IMR-90 (cell line): ENCODE measurements around the gene ZSCAN5A. TPM values are rescaled to one million over a fixed set of nuclear protein-coding genes. Genes with fewer than 3 reads are reported as not detected.

ENCODE experiments used
- ATAC-seq: fragments of 200-7000 bp; cut with Tn5 transposase; 2 replicates; pipeline ENCODE4 v1.9.1; 2020; ENCODE audit warnings: low read depth, mild to moderate bottlenecking, moderate library complexity
- BruUV-seq: library from RNA; stranded (reverse); fragments of 400-500 nt; replicated peaks from 2 replicates; lab custom pipeline; 2021; lab: Mats Ljungman, UMichigan
- CTCF ChIA-PET: fragments of 300-600 bp; formaldehyde crosslinking; extraction: SDS; loops from one replicate; lab custom pipeline; 2021; ENCODE audit warnings: antibody characterized with exemption; lab: Yijun Ruan, JAX
- POLR2A ChIA-PET: fragments of 300-600 bp; sonication (Branson Sonifier 250); formaldehyde crosslinking; loops from one replicate; lab custom pipeline; 2022; ENCODE audit warnings: antibody characterized with exemption; ENCODE audit not compliant: unreplicated experiment; lab: Charles Lee
- DNase-seq: peaks from one replicate; pipeline ENCODE4 v3.0.0; 2013
- H2AFZ ChIP-seq: replicated peaks from 2 replicates; pipeline ENCODE3; 2013; ENCODE audit warnings: low read length, mild to moderate bottlenecking; ENCODE audit not compliant: poor library complexity
- H2AK5ac ChIP-seq: 2 replicates; pipeline ENCODE4 v1.6.1; 2013; ENCODE audit warnings: low read depth, low read length, inconsistent platforms
- H2AK9ac ChIP-seq: replicated peaks from 2 replicates; pipeline ENCODE3; 2013; ENCODE audit warnings: mild to moderate bottlenecking, low read depth, low read length, moderate library complexity; ENCODE audit not compliant: poor library complexity
- H2BK120ac ChIP-seq: 2 replicates; pipeline ENCODE4 v1.6.1; 2013; ENCODE audit warnings: low read depth, low read length, inconsistent platforms
- H2BK15ac ChIP-seq: 3 replicates; pipeline ENCODE4 v1.6.1; 2013; ENCODE audit warnings: low read depth, low read length, inconsistent platforms
- H2BK20ac ChIP-seq: 2 replicates; pipeline ENCODE4 v1.6.1; 2013; ENCODE audit warnings: low read depth, mild to moderate bottlenecking, inconsistent platforms, low read length, moderate library complexity
- H2BK5ac ChIP-seq: 2 replicates; pipeline ENCODE4 v1.6.1; 2013; ENCODE audit warnings: mild to moderate bottlenecking, low read depth, low read length, inconsistent platforms; ENCODE audit not compliant: poor library complexity, severe bottlenecking
- H3K14ac ChIP-seq: replicated peaks from 2 replicates; pipeline ENCODE4 v1.6.1; 2013; ENCODE audit warnings: low read depth, low read length, inconsistent platforms
- H3K18ac ChIP-seq: 2 replicates; pipeline ENCODE4 v1.6.1; 2013; ENCODE audit warnings: low read depth, low read length, control low read depth
- H3K23ac ChIP-seq: 2 replicates; pipeline ENCODE4 v1.6.1; 2013; ENCODE audit warnings: low read depth, low read length, inconsistent platforms
- H3K27ac ChIP-seq: 2 replicates; pipeline ENCODE4 v1.5.1; 2013; ENCODE audit warnings: mild to moderate bottlenecking, control low read depth, low read length; ENCODE audit not compliant: insufficient read depth
- H3K27me3 ChIP-seq: 2 replicates; pipeline ENCODE4 v1.6.1; 2013; ENCODE audit warnings: low read length; ENCODE audit not compliant: control insufficient read depth, insufficient read depth
- H3K36me3 ChIP-seq: 2 replicates; pipeline ENCODE4 v1.6.1; 2013; ENCODE audit warnings: low read length, mixed read lengths; ENCODE audit not compliant: control insufficient read depth, insufficient read depth
- H3K4ac ChIP-seq: 2 replicates; pipeline ENCODE4 v1.6.1; 2013; ENCODE audit warnings: low read depth, low read length, inconsistent platforms
- H3K4me1 ChIP-seq: 2 replicates; pipeline ENCODE4 v1.6.1; 2013; ENCODE audit warnings: low read length, mixed read lengths; ENCODE audit not compliant: control insufficient read depth, insufficient read depth
- H3K4me2 ChIP-seq: 2 replicates; pipeline ENCODE4 v1.6.1; 2013; ENCODE audit warnings: low read depth, mild to moderate bottlenecking, control low read depth, low read length, moderate library complexity
- H3K4me3 ChIP-seq: 2 replicates; pipeline ENCODE4 v1.5.1; 2013; ENCODE audit warnings: low read depth, mild to moderate bottlenecking, control low read depth, low read length, moderate library complexity; ENCODE audit not compliant: insufficient read depth
- H3K56ac ChIP-seq: 2 replicates; pipeline ENCODE4 v1.6.1; 2013; ENCODE audit warnings: low read length, inconsistent platforms; ENCODE audit not compliant: insufficient read depth; ENCODE audit errors: extremely low read depth
- H3K79me1 ChIP-seq, 2 experiments: 2 replicates each; pipeline ENCODE4 v1.6.1; 2013; ENCODE audit warnings: low read length in 2 of 2, inconsistent platforms in 1 of 2, low read depth in 1 of 2
- H3K9ac ChIP-seq: 2 replicates; pipeline ENCODE4 v1.6.1; 2013; ENCODE audit warnings: low read depth, low read length, control low read depth
- H3K9me1 ChIP-seq: 2 replicates; pipeline ENCODE4 v1.6.1; 2013; ENCODE audit warnings: low read length, inconsistent platforms; ENCODE audit not compliant: insufficient read depth
- H3K9me3 ChIP-seq: 2 replicates; pipeline ENCODE4 v1.6.1; 2013; ENCODE audit warnings: low read length; ENCODE audit not compliant: control insufficient read depth, insufficient read depth
- H4K20me1 ChIP-seq: 2 replicates; pipeline ENCODE4 v1.6.1; 2013; ENCODE audit warnings: low read length, inconsistent platforms; ENCODE audit not compliant: insufficient read depth
- H4K5ac ChIP-seq: 2 replicates; pipeline ENCODE4 v1.6.1; 2013; ENCODE audit warnings: mild to moderate bottlenecking, low read depth, low read length, control low read depth
- H4K8ac ChIP-seq, 2 experiments: 2 replicates each; pipeline ENCODE4 v1.6.1; 2013; ENCODE audit warnings: low read depth in 2 of 2, low read length in 2 of 2, control low read depth in 1 of 2, inconsistent platforms in 1 of 2
- H4K91ac ChIP-seq: 2 replicates; pipeline ENCODE4 v1.6.1; 2013; ENCODE audit warnings: low read depth, low read length, inconsistent platforms; ENCODE audit not compliant: insufficient read depth
- BHLHE40 ChIP-seq: fragments of 150-350 bp; IDR thresholded peaks from 2 replicates; pipeline ENCODE4 v1.6.1; 2016; ENCODE audit warnings: mild to moderate bottlenecking, low read depth, low read length
- CHD1 ChIP-seq: IDR thresholded peaks from 2 replicates; pipeline ENCODE4 v1.6.1; 2012; ENCODE audit warnings: low read depth, low read length, improper control_type of control experiment
- MAZ ChIP-seq: IDR thresholded peaks from 2 replicates; pipeline ENCODE4 v1.6.1; 2012; ENCODE audit warnings: low read depth, mild to moderate bottlenecking, low read length, improper control_type of control experiment, moderate library complexity, borderline replicate concordance
- MXI1 ChIP-seq: IDR thresholded peaks from 2 replicates; pipeline ENCODE4 v1.6.1; 2012; ENCODE audit warnings: low read depth, mild to moderate bottlenecking, low read length, moderate library complexity, borderline replicate concordance
- RAD21 ChIP-seq: IDR thresholded peaks from 2 replicates; pipeline ENCODE4 v1.6.1; 2012; ENCODE audit warnings: low read length, improper control_type of control experiment
- WGBS, 2 experiments: methylation state at CpG; one replicate each; pipeline versions ENCODE4 v1.1.5 to v1.1.7; 2013; ENCODE audit warnings: missing lambda C conversion rate in 2 of 2; ENCODE audit not compliant: insufficient read length in 1 of 2; ENCODE audit errors: extremely low coverage in 2 of 2; 5-methylcytosine and 5-hydroxymethylcytosine counted together
- dilution Hi-C: fragments of 300-500 bp; cut with HindIII; formaldehyde crosslinking; loops from one replicate; pipeline ENCODE4 v1.14.3; 2018; ENCODE audit warnings: low sequenced_read_pairs; ENCODE audit not compliant: unreplicated experiment
- in situ Hi-C: fragments of 300-500 bp; cut with MboI; formaldehyde crosslinking; loops from 3 replicates; pipeline ENCODE4 v1.14.3; 2019; ENCODE audit warnings: low sequenced_read_pairs, inconsistent platforms, mixed read lengths
- intact Hi-C: fragments of 100-400 bp; cut with micrococcal nuclease; formaldehyde crosslinking; loops from 2 replicates; pipeline ENCODE4 v1.10.0; 2022
- polyA plus RNA-seq, 3 experiments: library from polyadenylated mRNA; depleted of rRNA; stranded (reverse); fragments of >200 nt; gene quantifications; 2 replicates each; pipeline ENCODE4 v1.2.3, GENCODE V29; 2012; ENCODE audit warnings: low replicate concordance in 1 of 3
- total RNA-seq: library from RNA; depleted of rRNA; stranded (reverse); fragments of >200 nt; gene quantifications from 2 replicates; pipeline ENCODE4 v1.2.3, GENCODE V29; 2012
- TF ChIP-seq, protein P1 (sequence below): conservative IDR thresholded peaks from 2 replicates; pipeline ENCODE4 v1.5.1; 2012; ENCODE audit warnings: mild to moderate bottlenecking, low read depth, low read length, improper control_type of control experiment

Gene ZSCAN5A
- total and polyA plus RNA-seq, 2 of the 4 experiments (the other 2 are of a cell fraction) = 4.3 to 5.0 TPM

DNA sequence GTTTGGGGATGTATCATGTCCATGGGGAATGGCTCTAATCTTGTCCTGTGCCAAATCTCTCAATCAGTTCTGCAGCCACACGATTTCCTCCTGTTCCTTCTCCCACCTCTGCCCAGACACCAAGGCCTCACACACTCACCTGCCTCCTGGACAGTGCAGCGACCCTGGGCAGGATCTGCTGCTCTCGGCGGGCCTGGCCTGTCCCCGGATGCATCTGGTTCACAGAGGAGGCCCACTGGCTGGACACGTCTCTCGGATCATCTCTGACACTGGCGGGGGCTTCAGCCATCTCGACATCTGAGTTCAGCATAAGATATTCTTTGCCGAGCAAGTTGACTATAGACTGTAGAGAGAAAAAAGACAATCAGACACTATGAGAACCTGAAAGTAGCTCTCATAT, 122.9 kb downstream of the ZSCAN5A start:
- no peak overlapping the region for H2BK120ac ChIP-seq
- no peak overlapping the region for H3K4ac ChIP-seq
- H2AFZ ChIP-seq = no peak overlapping the region
- CTCF ChIA-PET = no interaction called here
- H3K27ac ChIP-seq = no peak overlapping the region
- H3K9me1 ChIP-seq = no peaks in the 10 kb centered on the region
- H2AK9ac ChIP-seq = no peak overlapping the region
- no peaks in the 10 kb centered on the region for H3K27me3 ChIP-seq
- no peak overlapping the region for H3K9ac ChIP-seq
- no peak for DNase-seq
- BruUV-seq = no TSS peak
- in situ Hi-C loops (no loop called here), intact Hi-C loops (no loop called here), dilution Hi-C loops (no loop called here)
- no peak overlapping the region for H3K56ac ChIP-seq
- H3K9me3 ChIP-seq = peaks cover under 1% of the 10 kb centered on the region; the same call in 1 of the 2 replicates
- H4K8ac ChIP-seq = no peak overlapping the region
- no peak overlapping the region for H3K18ac ChIP-seq
- no peak overlapping the region for H2AK5ac ChIP-seq
- no peak overlapping the region for H3K14ac ChIP-seq
- H4K20me1 ChIP-seq = no peaks in the 10 kb centered on the region
- H3K4me3 ChIP-seq = no peak overlapping the region
- no peak overlapping the region for H2BK5ac ChIP-seq
- no peak overlapping the region for H4K91ac ChIP-seq
- 8% methylated on average over 2 of the region's 10 CpGs; no CpG with 5 or more reads in 1 of the 2 experiments for WGBS, 2 experiments
- H3K79me1 ChIP-seq = no peaks in the 10 kb centered on the region
- H2BK15ac ChIP-seq = no peak overlapping the region
- TF ChIP-seq, protein P1, sequence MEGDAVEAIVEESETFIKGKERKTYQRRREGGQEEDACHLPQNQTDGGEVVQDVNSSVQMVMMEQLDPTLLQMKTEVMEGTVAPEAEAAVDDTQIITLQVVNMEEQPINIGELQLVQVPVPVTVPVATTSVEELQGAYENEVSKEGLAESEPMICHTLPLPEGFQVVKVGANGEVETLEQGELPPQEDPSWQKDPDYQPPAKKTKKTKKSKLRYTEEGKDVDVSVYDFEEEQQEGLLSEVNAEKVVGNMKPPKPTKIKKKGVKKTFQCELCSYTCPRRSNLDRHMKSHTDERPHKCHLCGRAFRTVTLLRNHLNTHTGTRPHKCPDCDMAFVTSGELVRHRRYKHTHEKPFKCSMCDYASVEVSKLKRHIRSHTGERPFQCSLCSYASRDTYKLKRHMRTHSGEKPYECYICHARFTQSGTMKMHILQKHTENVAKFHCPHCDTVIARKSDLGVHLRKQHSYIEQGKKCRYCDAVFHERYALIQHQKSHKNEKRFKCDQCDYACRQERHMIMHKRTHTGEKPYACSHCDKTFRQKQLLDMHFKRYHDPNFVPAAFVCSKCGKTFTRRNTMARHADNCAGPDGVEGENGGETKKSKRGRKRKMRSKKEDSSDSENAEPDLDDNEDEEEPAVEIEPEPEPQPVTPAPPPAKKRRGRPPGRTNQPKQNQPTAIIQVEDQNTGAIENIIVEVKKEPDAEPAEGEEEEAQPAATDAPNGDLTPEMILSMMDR = no peak
- TF ChIP-seq MXI1 = no peak
- TF ChIP-seq BHLHE40 = no peak
- TF ChIP-seq RAD21 = no peak
- TF ChIP-seq CHD1 = no peak
- no peak for TF ChIP-seq MAZ
- no peak for ATAC-seq
- H3K4me2 ChIP-seq = no peak overlapping the region
- H3K23ac ChIP-seq = no peak overlapping the region
- no peaks in the 10 kb centered on the region for H3K36me3 ChIP-seq
- POLR2A ChIA-PET = no interaction called here
- no peaks in the 10 kb centered on the region for H3K4me1 ChIP-seq
- no peak overlapping the region for H4K5ac ChIP-seq
- no peak overlapping the region for H2BK20ac ChIP-seq
